GM12874 (cell line): ENCODE results near the gene ESRRB.

Source experiments
- CTCF ChIP-seq: IDR thresholded peaks from 2 replicates; pipeline ENCODE4 v1.5.1; 2011; ENCODE audit warnings: low read depth, mild to moderate bottlenecking, control low read depth, low read length, moderate library complexity; ENCODE audit not compliant: insufficient read depth

ESRRB gene

GRCh38 chr14:76550534-76550933 is 174.6 kb downstream of the ESRRB start:
- no peak for TF ChIP-seq CTCF

GRCh38 chr14:76551116-76551515 is 175.2 kb downstream of the ESRRB start:
- TF ChIP-seq CTCF = no peak
